MM.1S (cell line): ENCODE data around the gene PNMA8C.
"Not testable (repeated sequence)": the region's sequence is repeated elsewhere in the genome, so short reads cannot be mapped to it uniquely, and the experiment has no call there.

Experiments
- DNase-seq: peaks from one replicate; pipeline ENCODE4 v3.0.0-alpha.2; 2015
- H2AFZ ChIP-seq: fragments of 300-600 bp; sonication (generic); 2 replicates; pipeline ENCODE4 v1.6.0; 2016; ENCODE audit warnings: antibody characterized with exemption, low read length
- H3F3A ChIP-seq: fragments of 300-600 bp; sonication (generic); 2 replicates; pipeline ENCODE4 v1.6.1; 2016; ENCODE audit warnings: mild to moderate bottlenecking, antibody characterized with exemption, low read length, moderate library complexity, mixed read lengths; ENCODE audit not compliant: insufficient read depth
- H3K27ac ChIP-seq: fragments of 300-600 bp; sonication (generic); 2 replicates; pipeline ENCODE4 v1.5.1; 2016; ENCODE audit warnings: mild to moderate bottlenecking, low read length
- H3K27me3 ChIP-seq: fragments of 300-600 bp; sonication (generic); replicated peaks from 2 replicates; pipeline ENCODE4 v1.6.0; 2016; ENCODE audit warnings: low read length; ENCODE audit not compliant: insufficient read depth
- H3K36me3 ChIP-seq: fragments of 300-600 bp; sonication (generic); replicated peaks from 2 replicates; pipeline ENCODE4 v1.6.1; 2016; ENCODE audit warnings: mild to moderate bottlenecking, low read length, mixed read lengths; ENCODE audit not compliant: insufficient read depth
- H3K4me1 ChIP-seq: fragments of 300-600 bp; sonication (generic); 2 replicates; pipeline ENCODE4 v1.6.1; 2016; ENCODE audit warnings: low read length, mixed read lengths
- H3K4me2 ChIP-seq: fragments of 300-600 bp; sonication (generic); 2 replicates; pipeline ENCODE4 v1.6.0; 2016; ENCODE audit warnings: low read depth, low read length
- H3K4me3 ChIP-seq: fragments of 300-600 bp; sonication (generic); 2 replicates; pipeline ENCODE4 v1.5.1; 2016; ENCODE audit warnings: low read length, mixed read lengths
- H3K79me2 ChIP-seq: fragments of 300-600 bp; sonication (generic); 2 replicates; pipeline ENCODE4 v1.6.1; 2016; ENCODE audit warnings: mixed run types, low read length, mixed read lengths
- H3K9ac ChIP-seq: fragments of 300-600 bp; sonication (generic); 2 replicates; pipeline ENCODE4 v1.6.1; 2016; ENCODE audit warnings: low read length, mixed read lengths
- H3K9me2 ChIP-seq: fragments of 300-600 bp; sonication (generic); replicated peaks from 2 replicates; pipeline ENCODE4 v1.6.1; 2016; ENCODE audit warnings: mild to moderate bottlenecking, low read length, mixed read lengths; ENCODE audit not compliant: insufficient read depth
- H3K9me3 ChIP-seq: fragments of 300-600 bp; sonication (generic); replicated peaks from 2 replicates; pipeline ENCODE4 v1.6.1; 2016; ENCODE audit warnings: mild to moderate bottlenecking, low read length, mixed read lengths; ENCODE audit not compliant: insufficient read depth
- H4K20me1 ChIP-seq: fragments of 300-600 bp; sonication (generic); 2 replicates; pipeline ENCODE4 v1.6.1; 2016; ENCODE audit warnings: mild to moderate bottlenecking, low read length, moderate library complexity, mixed read lengths; ENCODE audit not compliant: insufficient read depth
- CTCF ChIP-seq: fragments of 300-600 bp; sonication (generic); IDR thresholded peaks from 2 replicates; pipeline ENCODE4 v1.5.1; 2016; ENCODE audit warnings: antibody characterized with exemption, low read length, mixed read lengths
- EZH2 ChIP-seq: fragments of 300-600 bp; sonication (generic); optimal IDR thresholded peaks from 2 replicates; pipeline ENCODE3; 2017; ENCODE audit warnings: low read depth, mild to moderate bottlenecking, antibody characterized with exemption, low read length, mixed read lengths
- EZH2phosphoT487 ChIP-seq: fragments of 300-600 bp; sonication (generic); IDR thresholded peaks from 2 replicates; pipeline ENCODE4 v1.6.1; 2018; ENCODE audit warnings: antibody characterized with exemption, low read length

Gene PNMA8C

DNA sequence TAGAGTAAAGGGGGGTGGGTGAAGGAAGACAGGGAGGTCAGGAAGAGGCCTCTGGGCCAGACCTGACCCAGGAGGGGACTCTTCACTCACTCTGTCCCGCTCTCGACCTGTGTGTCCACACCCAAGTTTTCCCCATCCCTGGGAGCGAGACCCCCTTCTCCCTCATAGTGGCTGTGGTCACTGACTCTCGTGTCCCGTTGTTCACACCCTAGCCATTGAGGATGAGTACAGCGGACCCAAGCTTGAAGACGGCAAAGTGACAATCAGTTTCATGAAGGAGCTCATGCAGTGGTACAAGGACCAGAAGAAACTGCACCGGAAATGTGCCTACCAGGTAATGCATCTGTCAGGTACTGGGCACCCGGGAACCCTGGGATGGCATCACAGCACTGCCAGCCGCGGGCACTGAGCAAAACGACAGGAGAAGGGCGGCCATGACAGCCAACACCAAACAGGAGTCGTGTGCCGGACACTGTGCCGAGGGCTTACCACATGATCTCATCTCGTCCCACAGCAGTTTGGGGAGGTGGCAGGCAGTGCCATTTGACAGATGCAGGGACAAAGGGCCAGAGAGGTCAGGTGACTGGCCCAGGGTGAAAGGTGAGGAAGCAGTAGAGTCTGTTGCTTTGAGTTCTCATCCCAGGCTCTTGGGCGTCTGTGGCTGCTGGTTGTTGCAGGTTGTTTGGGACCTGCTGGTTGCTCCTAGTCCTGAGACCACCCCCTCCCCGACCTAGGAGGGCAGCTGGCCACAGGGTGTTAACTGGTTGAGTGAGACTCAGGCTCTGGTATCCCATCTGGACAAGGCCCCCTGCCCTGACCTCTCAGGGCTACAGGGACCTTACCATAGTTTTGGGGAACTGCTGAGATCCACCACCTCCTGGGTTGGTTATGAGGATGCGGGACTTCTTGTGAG, 52.2 kb downstream of the PNMA8C start:
- Histone ChIP-seq H3K9me2 (no peaks in the 10 kb centered on the region), H3K27me3 (no peaks in the 10 kb centered on the region), H3K36me3 (no peaks in the 10 kb centered on the region), H4K20me1 (no peaks in the 10 kb centered on the region), H3K9me3 (no peaks in the 10 kb centered on the region), H3K27ac (no peak overlapping the region), H3K9ac (no peak overlapping the region), H3K79me2 (peaks cover 37% of the 10 kb centered on the region), H3F3A (no peaks in the 10 kb centered on the region), H3K4me2 (no peak overlapping the region), H3K4me1 (no peaks in the 10 kb centered on the region), H2AFZ (no peak overlapping the region), H3K4me3 (no peak overlapping the region)
- TF ChIP-seq EZH2 (no peak), EZH2phosphoT487 (no peak), CTCF (no peak)
- DNase-seq: no peak

- H3K27me3 ChIP-seq, H3K4me1 ChIP-seq, H3F3A ChIP-seq, H3K9me2 ChIP-seq, H3K36me3 ChIP-seq, H3K9me3 ChIP-seq, H2AFZ ChIP-seq, H3K4me3 ChIP-seq, H3K27ac ChIP-seq, H3K4me2 ChIP-seq, DNase-seq, H3K9ac ChIP-seq, H4K20me1 ChIP-seq: not testable (repeated sequence)
- peaks cover 45% of the 10 kb centered on the region for H3K79me2 ChIP-seq
Measured at GRCh38 chr19:46375476-46376067, 53.2 kb downstream of the PNMA8C start.
